Measurements from ENCODE around the gene ZNF138.
"Not testable (repeated sequence)": the region's sequence is repeated elsewhere in the genome, so short reads cannot be mapped to it uniquely, and the experiment has no call there.

ZNF138 gene

GRCh38 chr7:64794171-64794844 lies at the start of gene ZNF138:
TSS of gene ZNF138 (plus strand) at chr7:64794428. CDS start at chr7:64794569, 141 bp downstream.
- H3K27ac ChIP-seq (ENCODE audit: low read depth, low read length), result peak within 1 kb of the TSS; percentile 80
- H3K4me3 ChIP-seq (ENCODE audit: low read depth in 1 of 5, low read length in 5 of 5), result peak within 1 kb of the TSS; percentile 81 to 98 (median 97)
- peaks cover 0 to 4% (median 2%) of the 10 kb centered on the region in 5 donors for H3K36me3 ChIP-seq (ENCODE audit: control insufficient read depth in 5 of 5, insufficient read depth in 5 of 5, low read length in 5 of 5)
- H3K4me1 ChIP-seq (ENCODE audit: control insufficient read depth in 5 of 5, insufficient read depth in 5 of 5, low read length in 5 of 5), result peaks cover 0 to 17% (median 12%) of the 10 kb centered on the region in 5 donors
- H3K27me3 ChIP-seq (ENCODE audit: control insufficient read depth in 5 of 5, insufficient read depth in 4 of 5, low read length in 5 of 5), result no peaks in the 10 kb centered on the region
- peak within 1 kb of the TSS; percentile 90 to 92 (median 90) for H3K9ac ChIP-seq (ENCODE audit: low read length in 5 of 5)
- H3K9me3 ChIP-seq (ENCODE audit: control insufficient read depth in 5 of 5, low read length in 5 of 5), result no peaks in the 10 kb centered on the region

GRCh38 chr7:64744680-64745079 lies 49.5 kb upstream of the ZNF138 start:
- H3K36me3 ChIP-seq (ENCODE audit: control insufficient read depth in 5 of 5, insufficient read depth in 5 of 5, low read length in 5 of 5), result no peaks in the 10 kb centered on the region
- H3K4me3 ChIP-seq (ENCODE audit: low read depth in 1 of 5, low read length in 5 of 5), result no peak overlapping the region
- no peak overlapping the region for H3K27ac ChIP-seq (ENCODE audit: low read depth, low read length)
- H3K9ac ChIP-seq (ENCODE audit: low read length in 5 of 5), result no peak overlapping the region
- H3K9me3 ChIP-seq (ENCODE audit: control insufficient read depth in 5 of 5, low read length in 5 of 5), result peaks cover 0 to 10% (median 3%) of the 10 kb centered on the region in 5 donors
- no peaks in the 10 kb centered on the region for H3K27me3 ChIP-seq (ENCODE audit: control insufficient read depth in 5 of 5, insufficient read depth in 4 of 5, low read length in 5 of 5)
- H3K4me1 ChIP-seq (ENCODE audit: control insufficient read depth in 5 of 5, insufficient read depth in 5 of 5, low read length in 5 of 5), result no peaks in the 10 kb centered on the region

- no peaks in the 10 kb centered on the region for H3K4me1 ChIP-seq (ENCODE audit: control insufficient read depth in 5 of 5, insufficient read depth in 5 of 5, low read length in 5 of 5)
- no peaks in the 10 kb centered on the region for H3K27me3 ChIP-seq (ENCODE audit: control insufficient read depth in 5 of 5, insufficient read depth in 4 of 5, low read length in 5 of 5)
- H3K36me3 ChIP-seq (ENCODE audit: control insufficient read depth in 5 of 5, insufficient read depth in 5 of 5, low read length in 5 of 5), result no peaks in the 10 kb centered on the region
- H3K9ac ChIP-seq (ENCODE audit: low read length in 5 of 5), result no peak overlapping the region
- no peak overlapping the region for H3K27ac ChIP-seq (ENCODE audit: low read depth, low read length)
- no peak overlapping the region for H3K4me3 ChIP-seq (ENCODE audit: low read depth in 1 of 5, low read length in 5 of 5)
- H3K9me3 ChIP-seq (ENCODE audit: control insufficient read depth in 5 of 5, low read length in 5 of 5), result peaks cover 0 to 10% (median 3%) of the 10 kb centered on the region in 5 donors
These were observed 46.4 kb upstream of the ZNF138 start for GRCh38 chr7:64747802-64748201.

GRCh38 chr7:64753032-64753431 lies 41.2 kb upstream of the ZNF138 start:
- Histone ChIP-seq H3K4me3 (ENCODE audit: low read depth in 1 of 5, low read length in 5 of 5) (no peak overlapping the region), H3K9ac (ENCODE audit: low read length in 5 of 5) (no peak overlapping the region), H3K27me3 (ENCODE audit: control insufficient read depth in 5 of 5, insufficient read depth in 4 of 5, low read length in 5 of 5) (no peaks in the 10 kb centered on the region), H3K27ac (ENCODE audit: low read depth, low read length) (no peak overlapping the region), H3K9me3 (ENCODE audit: control insufficient read depth in 5 of 5, low read length in 5 of 5) (peaks cover 0 to 8% (median 2%) of the 10 kb centered on the region in 5 donors), H3K36me3 (ENCODE audit: control insufficient read depth in 5 of 5, insufficient read depth in 5 of 5, low read length in 5 of 5) (no peaks in the 10 kb centered on the region), H3K4me1 (ENCODE audit: control insufficient read depth in 5 of 5, insufficient read depth in 5 of 5, low read length in 5 of 5) (no peaks in the 10 kb centered on the region)

GRCh38 chr7:64755865-64756264 lies 38.4 kb upstream of the ZNF138 start:
- peaks cover 0 to 3% (median 0%) of the 10 kb centered on the region in 5 donors for H3K9me3 ChIP-seq (ENCODE audit: control insufficient read depth in 5 of 5, low read length in 5 of 5)
- no peaks in the 10 kb centered on the region for H3K27me3 ChIP-seq (ENCODE audit: control insufficient read depth in 5 of 5, insufficient read depth in 4 of 5, low read length in 5 of 5)
- H3K27ac ChIP-seq (ENCODE audit: low read depth, low read length), result no peak overlapping the region
- no peak overlapping the region for H3K4me3 ChIP-seq (ENCODE audit: low read depth in 1 of 5, low read length in 5 of 5)
- no peak overlapping the region for H3K9ac ChIP-seq (ENCODE audit: low read length in 5 of 5)
- H3K36me3 ChIP-seq (ENCODE audit: control insufficient read depth in 5 of 5, insufficient read depth in 5 of 5, low read length in 5 of 5), result no peaks in the 10 kb centered on the region
- H3K4me1 ChIP-seq (ENCODE audit: control insufficient read depth in 5 of 5, insufficient read depth in 5 of 5, low read length in 5 of 5), result no peaks in the 10 kb centered on the region

GRCh38 chr7:64758151-64758550 lies 36.1 kb upstream of the ZNF138 start:
- no peak overlapping the region for H3K4me3 ChIP-seq (ENCODE audit: low read depth in 1 of 5, low read length in 5 of 5)
- H3K9me3 ChIP-seq (ENCODE audit: control insufficient read depth in 5 of 5, low read length in 5 of 5), result peaks cover 0 to 3% (median 0%) of the 10 kb centered on the region in 5 donors
- H3K27ac ChIP-seq (ENCODE audit: low read depth, low read length), result no peak overlapping the region
- no peaks in the 10 kb centered on the region for H3K36me3 ChIP-seq (ENCODE audit: control insufficient read depth in 5 of 5, insufficient read depth in 5 of 5, low read length in 5 of 5)
- H3K27me3 ChIP-seq (ENCODE audit: control insufficient read depth in 5 of 5, insufficient read depth in 4 of 5, low read length in 5 of 5), result no peaks in the 10 kb centered on the region
- H3K9ac ChIP-seq (ENCODE audit: low read length in 5 of 5), result no peak overlapping the region
- no peaks in the 10 kb centered on the region for H3K4me1 ChIP-seq (ENCODE audit: control insufficient read depth in 5 of 5, insufficient read depth in 5 of 5, low read length in 5 of 5)

- H3K9ac ChIP-seq (ENCODE audit: low read length in 5 of 5), result no peak overlapping the region
- H3K36me3 ChIP-seq (ENCODE audit: control insufficient read depth in 5 of 5, insufficient read depth in 5 of 5, low read length in 5 of 5), result no peaks in the 10 kb centered on the region
- no peaks in the 10 kb centered on the region for H3K4me1 ChIP-seq (ENCODE audit: control insufficient read depth in 5 of 5, insufficient read depth in 5 of 5, low read length in 5 of 5)
- H3K27ac ChIP-seq (ENCODE audit: low read depth, low read length), result no peak overlapping the region
- no peaks in the 10 kb centered on the region for H3K27me3 ChIP-seq (ENCODE audit: control insufficient read depth in 5 of 5, insufficient read depth in 4 of 5, low read length in 5 of 5)
- H3K4me3 ChIP-seq (ENCODE audit: low read depth in 1 of 5, low read length in 5 of 5), result no peak overlapping the region
- H3K9me3 ChIP-seq (ENCODE audit: control insufficient read depth in 5 of 5, low read length in 5 of 5), result no peaks in the 10 kb centered on the region
These were observed 25.4 kb upstream of the ZNF138 start for GRCh38 chr7:64768824-64769223.

GRCh38 chr7:64774204-64774842 lies 19.9 kb upstream of the ZNF138 start:
- Histone ChIP-seq H3K36me3 (ENCODE audit: control insufficient read depth in 5 of 5, insufficient read depth in 5 of 5, low read length in 5 of 5) (no peaks in the 10 kb centered on the region), H3K4me3 (ENCODE audit: low read depth in 1 of 5, low read length in 5 of 5) (no peak overlapping the region), H3K9me3 (ENCODE audit: control insufficient read depth in 5 of 5, low read length in 5 of 5) (no peaks in the 10 kb centered on the region), H3K4me1 (ENCODE audit: control insufficient read depth in 5 of 5, insufficient read depth in 5 of 5, low read length in 5 of 5) (no peaks in the 10 kb centered on the region), H3K9ac (ENCODE audit: low read length in 5 of 5) (no peak overlapping the region), H3K27me3 (ENCODE audit: control insufficient read depth in 5 of 5, insufficient read depth in 4 of 5, low read length in 5 of 5) (no peaks in the 10 kb centered on the region), H3K27ac (ENCODE audit: low read depth, low read length) (no peak overlapping the region)

- no peaks in the 10 kb centered on the region for H3K9me3 ChIP-seq (ENCODE audit: control insufficient read depth in 5 of 5, low read length in 5 of 5)
- H3K27ac ChIP-seq (ENCODE audit: low read depth, low read length), result no peak overlapping the region
- no peaks in the 10 kb centered on the region for H3K36me3 ChIP-seq (ENCODE audit: control insufficient read depth in 5 of 5, insufficient read depth in 5 of 5, low read length in 5 of 5)
- no peaks in the 10 kb centered on the region for H3K4me1 ChIP-seq (ENCODE audit: control insufficient read depth in 5 of 5, insufficient read depth in 5 of 5, low read length in 5 of 5)
- H3K4me3 ChIP-seq (ENCODE audit: low read depth in 1 of 5, low read length in 5 of 5), result no peak overlapping the region
- no peaks in the 10 kb centered on the region for H3K27me3 ChIP-seq (ENCODE audit: control insufficient read depth in 5 of 5, insufficient read depth in 4 of 5, low read length in 5 of 5)
- H3K9ac ChIP-seq (ENCODE audit: low read length in 5 of 5), result no peak overlapping the region
These were observed 18.9 kb upstream of the ZNF138 start for GRCh38 chr7:64775289-64775688.

- H3K9me3 ChIP-seq (ENCODE audit: control insufficient read depth in 5 of 5, low read length in 5 of 5); H3K27me3 ChIP-seq (ENCODE audit: control insufficient read depth in 5 of 5, insufficient read depth in 4 of 5, low read length in 5 of 5); H3K9ac ChIP-seq (ENCODE audit: low read length in 5 of 5); H3K36me3 ChIP-seq (ENCODE audit: control insufficient read depth in 5 of 5, insufficient read depth in 5 of 5, low read length in 5 of 5); H3K27ac ChIP-seq (ENCODE audit: low read depth, low read length); H3K4me1 ChIP-seq (ENCODE audit: control insufficient read depth in 5 of 5, insufficient read depth in 5 of 5, low read length in 5 of 5); H3K4me3 ChIP-seq (ENCODE audit: low read depth in 1 of 5, low read length in 5 of 5): not testable (repeated sequence)
These were observed 9.4 kb upstream of the ZNF138 start for GRCh38 chr7:64784842-64785241.

Data from subcutaneous abdominal adipose tissue (tissue), 5 donors.